Fibroblast of lung (primary cell): ENCODE measurements around the gene CLC. TPM values are rescaled to one million over a fixed set of nuclear protein-coding genes. Genes with fewer than 3 reads are reported as not detected.

Experiments used
- DNase-seq, 2 donors: peaks; one replicate each; pipeline versions ENCODE4 v3.0.0 to v3.0.0-alpha.2; 2010; ENCODE audit warnings: low read depth in 2 of 2
- H2AFZ ChIP-seq: 2 replicates; pipeline ENCODE4 v1.5.1; 2012; ENCODE audit warnings: low read length, control low read depth, inconsistent platforms
- H3K27ac ChIP-seq: 2 replicates; pipeline ENCODE4 v1.5.1; 2011; ENCODE audit warnings: low read length, control low read depth; ENCODE audit not compliant: insufficient read depth
- H3K27me3 ChIP-seq: 2 replicates; pipeline ENCODE4 v1.5.1; 2011; ENCODE audit warnings: mild to moderate bottlenecking, low read length; ENCODE audit not compliant: control insufficient read depth, insufficient read depth
- H3K36me3 ChIP-seq: 2 replicates; pipeline ENCODE4 v1.5.1; 2011; ENCODE audit warnings: low read length; ENCODE audit not compliant: control insufficient read depth, insufficient read depth
- H3K4me1 ChIP-seq: 2 replicates; pipeline ENCODE4 v1.5.1; 2011; ENCODE audit warnings: low read length; ENCODE audit not compliant: control insufficient read depth, insufficient read depth; ENCODE audit errors: extremely low read depth
- H3K4me2 ChIP-seq: 2 replicates; pipeline ENCODE4 v1.5.1; 2011; ENCODE audit warnings: low read length, control low read depth; ENCODE audit not compliant: insufficient read depth; ENCODE audit errors: extremely low read depth
- H3K4me3 ChIP-seq, 4 experiments: fragments of 200-600 bp in 1 of 4; sonication (generic) in 1 of 4; replicated peaks in 1 of 4; 2 replicates each; pipeline ENCODE4 v1.5.1; 2011 to 2016; ENCODE audit warnings: low read length in 4 of 4, low read depth in 3 of 4, mild to moderate bottlenecking in 3 of 4, control low read depth in 2 of 4, inconsistent platforms in 1 of 4, mixed read lengths in 1 of 4; ENCODE audit not compliant: insufficient read depth in 1 of 4; ENCODE audit errors: control extremely low read depth in 1 of 4
- H3K79me2 ChIP-seq: 2 replicates; pipeline ENCODE4 v1.5.1; 2012; ENCODE audit warnings: mild to moderate bottlenecking, low read length, inconsistent platforms; ENCODE audit not compliant: control insufficient read depth, insufficient read depth
- H3K9ac ChIP-seq: 2 replicates; pipeline ENCODE4 v1.5.1; 2011; ENCODE audit warnings: mild to moderate bottlenecking, low read length, control low read depth; ENCODE audit not compliant: insufficient read depth
- H3K9me3 ChIP-seq: 2 replicates; pipeline ENCODE4 v1.5.1; 2012; ENCODE audit warnings: low read depth, low read length; ENCODE audit not compliant: control insufficient read depth, insufficient read depth
- H4K20me1 ChIP-seq: 2 replicates; pipeline ENCODE4 v1.5.1; 2011; ENCODE audit warnings: low read length; ENCODE audit not compliant: control insufficient read depth, insufficient read depth; ENCODE audit errors: extremely low read depth
- EZH2 ChIP-seq: IDR thresholded peaks from 2 replicates; pipeline ENCODE4 v1.5.1; 2012; ENCODE audit warnings: low read length, control low read depth, mild to moderate bottlenecking; ENCODE audit errors: missing control alignments
- polyA plus RNA-seq, 2 donors: library from polyadenylated mRNA; depleted of rRNA in 1 of 2; stranded (reverse) in 1 of 2; unstranded in 1 of 2; fragments of >200 nt; gene quantifications; 2 replicates each; pipeline ENCODE4 v1.2.1, GENCODE V29; 2011 to 2012; ENCODE audit warnings: missing spikeins in 1 of 2
- total RNA-seq: library from RNA; depleted of rRNA; stranded (reverse); fragments of >200 nt; gene quantifications from 2 replicates; pipeline ENCODE4 v1.2.1, GENCODE V29; 2014
- TF ChIP-seq, protein P1 (sequence below), 2 donors: IDR thresholded peaks in 1 of 2; conservative IDR thresholded peaks in 1 of 2; 1 replicate in 1 of 2; 2 replicates in 1 of 2; pipeline ENCODE4 v1.5.1; 2011 to 2012; ENCODE audit warnings: low read length in 2 of 2, control low read depth in 1 of 2, inconsistent platforms in 1 of 2, low read depth in 1 of 2, mild to moderate bottlenecking in 1 of 2

CLC gene
- total and polyA plus RNA-seq, 2 donors (not counting 1 experiment from before 2014, with no cell fraction given), result not detected

- TF ChIP-seq, protein P1, sequence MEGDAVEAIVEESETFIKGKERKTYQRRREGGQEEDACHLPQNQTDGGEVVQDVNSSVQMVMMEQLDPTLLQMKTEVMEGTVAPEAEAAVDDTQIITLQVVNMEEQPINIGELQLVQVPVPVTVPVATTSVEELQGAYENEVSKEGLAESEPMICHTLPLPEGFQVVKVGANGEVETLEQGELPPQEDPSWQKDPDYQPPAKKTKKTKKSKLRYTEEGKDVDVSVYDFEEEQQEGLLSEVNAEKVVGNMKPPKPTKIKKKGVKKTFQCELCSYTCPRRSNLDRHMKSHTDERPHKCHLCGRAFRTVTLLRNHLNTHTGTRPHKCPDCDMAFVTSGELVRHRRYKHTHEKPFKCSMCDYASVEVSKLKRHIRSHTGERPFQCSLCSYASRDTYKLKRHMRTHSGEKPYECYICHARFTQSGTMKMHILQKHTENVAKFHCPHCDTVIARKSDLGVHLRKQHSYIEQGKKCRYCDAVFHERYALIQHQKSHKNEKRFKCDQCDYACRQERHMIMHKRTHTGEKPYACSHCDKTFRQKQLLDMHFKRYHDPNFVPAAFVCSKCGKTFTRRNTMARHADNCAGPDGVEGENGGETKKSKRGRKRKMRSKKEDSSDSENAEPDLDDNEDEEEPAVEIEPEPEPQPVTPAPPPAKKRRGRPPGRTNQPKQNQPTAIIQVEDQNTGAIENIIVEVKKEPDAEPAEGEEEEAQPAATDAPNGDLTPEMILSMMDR (conservative IDR thresholded peaks at IDR 0.05 in 1 of 2, IDR thresholded peaks at IDR 0.05 in 1 of 2; ENCODE audit: low read depth in 1 of 2, low read length in 2 of 2), result no peak
- TF ChIP-seq EZH2, result no peak
- Histone ChIP-seq H3K9ac (no peak overlapping the region), H3K9me3 (no peaks in the 10 kb centered on the region), H4K20me1 (no peaks in the 10 kb centered on the region), H3K4me1 (no peaks in the 10 kb centered on the region), H3K36me3 (no peaks in the 10 kb centered on the region), H3K79me2 (no peaks in the 10 kb centered on the region), H3K27ac (no peak overlapping the region), H3K4me2 (no peak overlapping the region), H2AFZ (no peak overlapping the region), H3K4me3 (no peak overlapping the region), H3K27me3 (no peaks in the 10 kb centered on the region)
- no peak for DNase-seq
These were observed 9.2 kb upstream of the CLC start for GRCh38 chr19:39746836-39747529.

GRCh38 chr19:39745643-39746042 is 7.8 kb upstream of the CLC start:
- no peak overlapping the region for H3K9ac ChIP-seq
- H3K9me3 ChIP-seq, result no peaks in the 10 kb centered on the region
- TF ChIP-seq, protein P1 (conservative IDR thresholded peaks at IDR 0.05 in 1 of 2, IDR thresholded peaks at IDR 0.05 in 1 of 2; ENCODE audit: low read depth in 1 of 2, low read length in 2 of 2), result no peak
- no peak for TF ChIP-seq EZH2
- no peak overlapping the region for H2AFZ ChIP-seq
- H3K79me2 ChIP-seq, result no peaks in the 10 kb centered on the region
- no peaks in the 10 kb centered on the region for H3K4me1 ChIP-seq
- H3K4me2 ChIP-seq, result no peak overlapping the region
- H3K27ac ChIP-seq, result no peak overlapping the region
- DNase-seq, result no peak
- no peaks in the 10 kb centered on the region for H3K27me3 ChIP-seq
- H4K20me1 ChIP-seq, result no peaks in the 10 kb centered on the region
- H3K4me3 ChIP-seq, result no peak overlapping the region
- no peaks in the 10 kb centered on the region for H3K36me3 ChIP-seq

GRCh38 chr19:39740395-39740794 is 2.6 kb upstream of the CLC start:
- no peak for TF ChIP-seq EZH2
- TF ChIP-seq, protein P1 (conservative IDR thresholded peaks at IDR 0.05 in 1 of 2, IDR thresholded peaks at IDR 0.05 in 1 of 2; ENCODE audit: low read depth in 1 of 2, low read length in 2 of 2), result no peak
- Histone ChIP-seq H4K20me1 (no peaks in the 10 kb centered on the region), H3K4me3 (no peak overlapping the region), H3K27ac (no peak overlapping the region), H3K4me1 (no peaks in the 10 kb centered on the region), H3K36me3 (no peaks in the 10 kb centered on the region), H3K9me3 (no peaks in the 10 kb centered on the region), H2AFZ (no peak overlapping the region), H3K27me3 (no peaks in the 10 kb centered on the region), H3K9ac (no peak overlapping the region), H3K4me2 (no peak overlapping the region), H3K79me2 (no peaks in the 10 kb centered on the region)
- no peak for DNase-seq
